SK-N-SH treated with all-trans-retinoic acid at 6 μM for 48 hours (cell line): ENCODE results near the gene DCD.

Experiments
- ATAC-seq: fragments of 200-7000 bp; cut with Tn5 transposase; 3 replicates; pipeline ENCODE4 v1.9.1; 2020; ENCODE audit warnings: mild to moderate bottlenecking, moderate library complexity
- ARNTL ChIP-seq: fragments of 450-650 bp; formaldehyde crosslinking; IDR thresholded peaks from 2 replicates; pipeline ENCODE4 v1.5.0; 2020; ENCODE audit warnings: low read depth, mild to moderate bottlenecking, moderate library complexity, borderline replicate concordance
- BACH2 ChIP-seq: fragments of 250-450 bp; sonication (Bioruptor Pico); IDR thresholded peaks from 2 replicates; pipeline ENCODE4 v1.9.0; 2021; ENCODE audit warnings: mild to moderate bottlenecking, borderline replicate concordance
- ESRRG ChIP-seq: fragments of 250-450 bp; sonication (Bioruptor Pico); IDR thresholded peaks from 2 replicates; pipeline ENCODE4 v1.6.1; 2021; ENCODE audit warnings: mild to moderate bottlenecking
- GLIS3 ChIP-seq: fragments of 250-450 bp; sonication (Bioruptor Pico); IDR thresholded peaks from 2 replicates; pipeline ENCODE4 v1.5.0; 2020; ENCODE audit warnings: mild to moderate bottlenecking, moderate library complexity
- ISL1 ChIP-seq: fragments of 250-450 bp; sonication (Bioruptor Pico); IDR thresholded peaks from 2 replicates; pipeline ENCODE4 v2.1.2; 2022; ENCODE audit warnings: mild to moderate bottlenecking, moderate library complexity
- PPARA ChIP-seq: fragments of 250-450 bp; sonication (Bioruptor Pico); IDR thresholded peaks from 2 replicates; pipeline ENCODE4 v1.5.0; 2020; ENCODE audit warnings: mild to moderate bottlenecking, borderline replicate concordance
- TCF4 ChIP-seq: fragments of 250-450 bp; sonication (Bioruptor Pico); IDR thresholded peaks from 2 replicates; pipeline ENCODE4 v1.8.0; 2021; ENCODE audit warnings: mild to moderate bottlenecking, moderate library complexity, borderline replicate concordance
- TOX ChIP-seq: fragments of 250-450 bp; sonication (Bioruptor Pico); IDR thresholded peaks from 2 replicates; pipeline ENCODE4 v1.8.0; 2021; ENCODE audit warnings: mild to moderate bottlenecking, moderate library complexity, borderline replicate concordance
- ZFP3 ChIP-seq: fragments of 250-450 bp; sonication (Bioruptor Pico); IDR thresholded peaks from 2 replicates; pipeline ENCODE4 v1.5.0; 2020; ENCODE audit warnings: mild to moderate bottlenecking, moderate library complexity
- ZFP30 ChIP-seq: fragments of 450-650 bp; formaldehyde crosslinking; IDR thresholded peaks from 2 replicates; pipeline ENCODE4 v1.5.0; 2022; ENCODE audit warnings: mild to moderate bottlenecking, moderate library complexity
- ZNF565 ChIP-seq: fragments of 450-650 bp; formaldehyde crosslinking; conservative IDR thresholded peaks from 2 replicates; pipeline ENCODE4 v1.5.0; 2020; ENCODE audit warnings: low read depth, mild to moderate bottlenecking, moderate library complexity
- ZNF70 ChIP-seq: fragments of 450-650 bp; formaldehyde crosslinking; IDR thresholded peaks from 2 replicates; pipeline ENCODE4 v1.5.0; 2020; ENCODE audit warnings: mild to moderate bottlenecking, moderate library complexity
- ZNF8 ChIP-seq: fragments of 450-650 bp; formaldehyde crosslinking; IDR thresholded peaks from 2 replicates; pipeline ENCODE4 v1.5.0; 2020; ENCODE audit warnings: mild to moderate bottlenecking, moderate library complexity
- TF ChIP-seq, protein P1 (sequence below): fragments of 250-450 bp; sonication (Bioruptor Pico); IDR thresholded peaks from 2 replicates; pipeline ENCODE4 v1.5.1; 2021; ENCODE audit warnings: mild to moderate bottlenecking, moderate library complexity
- TF ChIP-seq, protein P2 (sequence below): fragments of 250-450 bp; sonication (Bioruptor Pico); IDR thresholded peaks from 2 replicates; pipeline ENCODE4 v1.5.1; 2020; ENCODE audit warnings: low read depth, mild to moderate bottlenecking, moderate library complexity
- TF ChIP-seq, protein P3 (sequence below): fragments of 250-450 bp; sonication (Bioruptor Pico); IDR thresholded peaks from 2 replicates; pipeline ENCODE4 v1.8.0; 2021; ENCODE audit warnings: low read depth, mild to moderate bottlenecking, moderate library complexity, borderline replicate concordance

The DCD gene

DNA sequence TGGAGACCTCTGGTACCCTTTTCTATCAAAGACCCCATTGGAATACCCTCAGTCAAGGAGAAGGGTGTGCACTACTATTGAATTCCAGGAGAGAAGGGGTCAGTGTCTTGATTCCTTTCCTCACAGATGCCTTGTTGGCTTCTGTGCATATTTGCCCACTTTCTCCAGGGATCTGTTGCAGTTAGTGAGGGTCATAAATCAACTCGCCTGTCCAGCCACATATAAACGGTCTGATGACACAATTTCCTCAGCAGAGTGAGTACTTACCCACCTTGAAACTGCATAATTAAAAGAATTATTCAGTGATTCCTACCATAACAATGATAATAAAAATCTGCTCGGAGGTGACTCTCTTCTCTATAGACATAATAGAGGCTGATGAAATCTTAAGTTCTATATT is 13.9 kb upstream of the DCD start (continued):
- TF ChIP-seq, protein P1, sequence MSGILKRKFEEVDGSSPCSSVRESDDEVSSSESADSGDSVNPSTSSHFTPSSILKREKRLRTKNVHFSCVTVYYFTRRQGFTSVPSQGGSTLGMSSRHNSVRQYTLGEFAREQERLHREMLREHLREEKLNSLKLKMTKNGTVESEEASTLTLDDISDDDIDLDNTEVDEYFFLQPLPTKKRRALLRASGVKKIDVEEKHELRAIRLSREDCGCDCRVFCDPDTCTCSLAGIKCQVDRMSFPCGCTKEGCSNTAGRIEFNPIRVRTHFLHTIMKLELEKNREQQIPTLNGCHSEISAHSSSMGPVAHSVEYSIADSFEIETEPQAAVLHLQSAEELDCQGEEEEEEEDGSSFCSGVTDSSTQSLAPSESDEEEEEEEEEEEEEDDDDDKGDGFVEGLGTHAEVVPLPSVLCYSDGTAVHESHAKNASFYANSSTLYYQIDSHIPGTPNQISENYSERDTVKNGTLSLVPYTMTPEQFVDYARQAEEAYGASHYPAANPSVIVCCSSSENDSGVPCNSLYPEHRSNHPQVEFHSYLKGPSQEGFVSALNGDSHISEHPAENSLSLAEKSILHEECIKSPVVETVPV (CRISPR knock-in tag) = no peak
- TF ChIP-seq ZFP30 (CRISPR knock-in tag) (no peak), ESRRG (CRISPR knock-in tag) (no peak), ZNF565 (CRISPR knock-in tag) (no peak), ZNF70 (no peak)

DNA sequence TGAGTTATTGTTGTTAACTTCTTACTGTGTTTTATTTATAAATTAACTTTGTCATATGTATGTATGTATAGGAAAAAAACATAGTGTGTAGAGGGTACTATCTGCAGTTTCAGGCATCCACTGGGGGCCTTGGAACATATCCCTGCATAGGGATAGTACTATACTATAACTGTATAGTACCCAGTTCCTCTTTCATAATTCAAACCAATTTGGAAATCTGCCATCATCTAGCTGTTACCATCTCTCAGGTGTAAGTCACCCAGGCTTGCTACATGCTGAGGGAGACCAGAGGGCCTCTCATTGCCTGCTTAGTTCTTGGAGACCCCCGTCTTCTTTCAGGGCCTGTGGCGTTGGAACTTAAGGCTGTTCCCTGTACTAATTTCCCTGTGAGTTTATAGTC is 12.9 kb upstream of the DCD start:
- no peak for TF ChIP-seq ISL1 (CRISPR knock-in tag)
- no peak for TF ChIP-seq TCF4 (CRISPR knock-in tag)
- no peak for TF ChIP-seq PPARA (CRISPR knock-in tag)
- no peak for TF ChIP-seq ESRRG (CRISPR knock-in tag)
- no peak for TF ChIP-seq BACH2 (CRISPR knock-in tag)
- TF ChIP-seq, protein P2, sequence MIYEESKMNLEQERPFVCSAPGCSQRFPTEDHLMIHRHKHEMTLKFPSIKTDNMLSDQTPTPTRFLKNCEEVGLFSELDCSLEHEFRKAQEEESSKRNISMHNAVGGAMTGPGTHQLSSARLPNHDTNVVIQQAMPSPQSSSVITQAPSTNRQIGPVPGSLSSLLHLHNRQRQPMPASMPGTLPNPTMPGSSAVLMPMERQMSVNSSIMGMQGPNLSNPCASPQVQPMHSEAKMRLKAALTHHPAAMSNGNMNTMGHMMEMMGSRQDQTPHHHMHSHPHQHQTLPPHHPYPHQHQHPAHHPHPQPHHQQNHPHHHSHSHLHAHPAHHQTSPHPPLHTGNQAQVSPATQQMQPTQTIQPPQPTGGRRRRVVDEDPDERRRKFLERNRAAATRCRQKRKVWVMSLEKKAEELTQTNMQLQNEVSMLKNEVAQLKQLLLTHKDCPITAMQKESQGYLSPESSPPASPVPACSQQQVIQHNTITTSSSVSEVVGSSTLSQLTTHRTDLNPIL = no peak
- TF ChIP-seq, protein P3, sequence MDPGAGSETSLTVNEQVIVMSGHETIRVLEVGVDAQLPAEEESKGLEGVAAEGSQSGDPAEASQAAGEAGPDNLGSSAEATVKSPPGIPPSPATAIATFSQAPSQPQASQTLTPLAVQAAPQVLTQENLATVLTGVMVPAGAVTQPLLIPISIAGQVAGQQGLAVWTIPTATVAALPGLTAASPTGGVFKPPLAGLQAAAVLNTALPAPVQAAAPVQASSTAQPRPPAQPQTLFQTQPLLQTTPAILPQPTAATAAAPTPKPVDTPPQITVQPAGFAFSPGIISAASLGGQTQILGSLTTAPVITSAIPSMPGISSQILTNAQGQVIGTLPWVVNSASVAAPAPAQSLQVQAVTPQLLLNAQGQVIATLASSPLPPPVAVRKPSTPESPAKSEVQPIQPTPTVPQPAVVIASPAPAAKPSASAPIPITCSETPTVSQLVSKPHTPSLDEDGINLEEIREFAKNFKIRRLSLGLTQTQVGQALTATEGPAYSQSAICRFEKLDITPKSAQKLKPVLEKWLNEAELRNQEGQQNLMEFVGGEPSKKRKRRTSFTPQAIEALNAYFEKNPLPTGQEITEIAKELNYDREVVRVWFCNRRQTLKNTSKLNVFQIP (CRISPR knock-in tag) = no peak
- no peak for TF ChIP-seq ZFP3 (CRISPR knock-in tag)
- TF ChIP-seq ZFP30 (CRISPR knock-in tag) = no peak
- ATAC-seq = no peak

DNA sequence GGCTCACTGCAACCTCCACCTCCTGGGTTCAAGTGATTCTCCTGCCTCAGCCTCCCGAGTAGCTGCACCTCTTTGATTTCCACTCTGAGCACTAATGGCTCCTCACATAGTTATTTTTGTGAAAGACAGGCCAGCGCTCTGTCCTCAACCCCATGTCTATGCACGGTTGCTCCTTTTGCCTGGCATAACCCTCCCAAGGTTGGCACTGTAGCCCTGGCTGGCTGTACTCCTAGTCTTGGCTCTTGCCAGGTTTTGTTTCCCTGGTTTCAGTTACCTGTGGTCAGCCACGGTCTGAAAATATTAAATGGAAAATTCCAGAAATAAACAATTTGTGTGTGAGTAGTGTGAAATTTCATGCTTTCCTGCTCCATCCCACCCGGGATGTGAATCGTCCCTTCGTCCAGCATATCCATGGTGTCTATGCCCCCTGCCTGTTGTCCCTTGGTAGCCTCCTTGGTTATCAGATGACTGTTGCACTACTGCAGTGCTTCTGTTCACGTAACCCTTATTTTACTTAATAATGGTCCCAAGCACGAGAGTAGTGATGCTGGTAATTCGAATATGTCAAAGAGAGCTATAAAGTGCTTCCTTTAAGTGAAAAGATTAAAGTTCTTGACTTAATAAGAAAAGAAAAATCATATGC is 12.3 kb upstream of the DCD start:
- ATAC-seq = no peak
- no peak for TF ChIP-seq ZFP30 (CRISPR knock-in tag)
- no peak for TF ChIP-seq ARNTL (CRISPR knock-in tag)
- TF ChIP-seq, protein P1 (CRISPR knock-in tag) = no peak
- no peak for TF ChIP-seq TOX
- no peak for TF ChIP-seq TCF4 (CRISPR knock-in tag)
- TF ChIP-seq, protein P3 (CRISPR knock-in tag) = no peak
- no peak for TF ChIP-seq BACH2 (CRISPR knock-in tag)
- TF ChIP-seq ZNF8 (CRISPR knock-in tag) = no peak
- TF ChIP-seq ISL1 (CRISPR knock-in tag) = no peak
- TF ChIP-seq, protein P2 = no peak
- no peak for TF ChIP-seq GLIS3 (CRISPR knock-in tag)
- TF ChIP-seq, all 23 proteins: peak for 0
